PC-9 (cell line): Measurements from ENCODE around the gene BSCL2.

Experiments used
- CTCF ChIP-seq: fragments of 200-600 bp; sonication (generic); conservative IDR thresholded peaks from 2 replicates; pipeline ENCODE4 v1.6.1; 2017; ENCODE audit warnings: mixed run types, antibody characterized with exemption, mild to moderate bottlenecking, moderate library complexity
- EZH2 ChIP-seq: fragments of 200-600 bp; sonication (generic); IDR thresholded peaks from 2 replicates; pipeline ENCODE4 v1.8.0; 2017; ENCODE audit warnings: antibody characterized with exemption, low read depth

GRCh38 chr11:62673196-62673525 lies 34.1 kb downstream of the BSCL2 start:
- TF ChIP-seq CTCF (no peak), EZH2 (no peak)
